GM21447 (cell line): ENCODE results near the gene GABRB1.

ENCODE experiments used
- ATAC-seq: cut with Tn5 transposase; IDR thresholded peaks from one replicate; pipeline ENCODE4 v1.9.1; 2021; ENCODE audit not compliant: unreplicated experiment

Gene GABRB1

DNA sequence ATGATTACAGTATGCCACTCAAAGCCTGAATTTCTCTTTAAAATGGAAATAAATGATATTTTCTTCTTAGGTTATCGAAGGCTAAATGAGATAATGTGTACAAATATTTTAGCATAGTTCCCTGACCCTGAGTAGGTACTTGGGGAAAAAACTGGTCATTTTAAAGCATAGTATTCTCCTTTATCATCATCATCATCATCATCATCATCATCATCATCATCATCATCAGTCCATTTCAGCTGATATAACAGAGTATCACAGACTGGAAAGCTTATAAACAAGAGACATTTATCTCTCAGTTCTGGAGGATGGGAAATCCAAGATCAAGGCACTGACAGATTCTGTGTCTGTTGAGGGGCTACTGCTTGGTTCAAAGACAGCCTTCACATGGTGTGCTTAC lies 13.9 kb downstream of the GABRB1 start:
- ATAC-seq = no peak

DNA sequence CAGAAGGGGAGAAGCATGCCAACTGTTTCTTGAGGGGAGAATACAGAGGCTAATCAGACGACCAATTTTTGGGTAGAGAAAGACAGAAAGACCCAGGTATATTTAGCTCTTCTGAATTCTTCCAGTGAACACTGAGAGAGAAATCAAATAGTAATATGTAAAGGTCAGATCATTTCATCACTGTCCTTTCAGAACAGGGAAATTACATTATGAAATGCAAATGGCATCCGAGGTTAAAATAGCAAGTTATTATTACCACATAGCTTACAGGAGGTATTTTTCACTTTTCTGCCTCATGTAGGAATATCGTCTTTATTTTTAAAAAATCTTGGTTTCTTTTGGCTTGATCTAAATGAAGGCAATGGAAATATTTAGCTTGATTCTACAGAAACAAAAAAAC lies 18.0 kb downstream of the GABRB1 start:
- ATAC-seq = no peak

DNA sequence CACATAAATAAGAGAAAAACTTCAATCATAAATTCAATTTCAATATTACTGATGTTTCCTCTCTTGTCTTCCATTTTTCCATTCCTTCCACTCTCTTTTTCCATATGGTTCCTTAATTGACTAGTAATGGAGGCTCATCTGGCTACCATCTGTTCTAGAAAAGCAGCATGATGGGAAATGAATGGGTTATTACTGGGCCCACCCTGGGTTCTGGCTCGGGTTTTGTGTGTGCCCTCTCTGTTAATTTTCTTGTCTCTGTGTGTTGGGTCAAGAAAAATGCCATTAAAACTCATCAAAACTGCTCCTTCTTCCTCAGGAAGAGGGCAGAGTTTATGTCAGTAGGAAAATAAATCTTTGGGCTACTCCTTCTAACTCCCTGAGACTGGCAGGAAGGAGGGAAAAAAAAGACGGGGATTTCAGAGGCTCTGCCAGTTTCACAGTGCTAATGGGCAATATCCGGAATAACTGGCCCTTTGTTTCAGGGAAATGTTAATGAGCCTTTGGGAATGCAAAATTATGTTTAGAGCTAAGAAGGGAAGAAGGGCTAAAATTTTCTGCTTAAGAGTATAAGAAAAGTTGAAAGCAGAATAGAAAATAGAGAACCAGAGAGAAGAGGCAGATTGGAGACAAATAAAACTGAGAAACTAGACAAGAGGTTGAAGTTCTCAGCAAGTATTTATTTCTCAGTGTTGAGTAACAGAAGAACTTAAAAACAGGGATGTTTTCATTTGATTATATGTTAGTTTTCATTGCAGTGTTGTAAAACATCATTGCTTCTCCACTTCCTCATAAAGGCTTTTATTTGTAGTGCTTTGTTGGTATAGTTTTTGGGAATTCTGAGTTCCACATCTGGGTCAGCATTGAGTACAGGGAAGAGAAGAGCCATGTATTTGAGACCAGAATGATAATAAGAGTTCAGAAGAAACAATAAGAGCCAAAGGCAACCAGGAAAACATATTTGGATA lies 19.7 kb downstream of the GABRB1 start:
- ATAC-seq = no peak

DNA sequence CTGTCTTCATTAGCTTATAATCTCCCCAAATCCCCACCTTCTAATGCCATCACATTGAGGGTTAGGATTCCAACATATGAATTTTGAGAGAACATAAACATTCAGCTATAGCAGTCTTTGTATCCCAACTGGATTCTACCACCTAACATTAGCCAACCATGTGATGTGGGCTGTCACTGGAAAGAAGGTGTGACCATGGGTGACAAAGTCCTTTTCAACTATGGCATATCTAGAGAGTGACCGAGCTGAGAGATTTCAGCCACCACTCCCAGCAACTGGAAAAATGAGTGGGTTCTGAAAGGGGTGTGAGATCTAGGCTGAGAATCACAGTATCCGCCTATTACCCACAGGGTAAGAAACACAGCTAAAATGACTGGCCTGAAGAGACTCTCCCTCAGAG lies 22.1 kb downstream of the GABRB1 start:
- no peak for ATAC-seq

DNA sequence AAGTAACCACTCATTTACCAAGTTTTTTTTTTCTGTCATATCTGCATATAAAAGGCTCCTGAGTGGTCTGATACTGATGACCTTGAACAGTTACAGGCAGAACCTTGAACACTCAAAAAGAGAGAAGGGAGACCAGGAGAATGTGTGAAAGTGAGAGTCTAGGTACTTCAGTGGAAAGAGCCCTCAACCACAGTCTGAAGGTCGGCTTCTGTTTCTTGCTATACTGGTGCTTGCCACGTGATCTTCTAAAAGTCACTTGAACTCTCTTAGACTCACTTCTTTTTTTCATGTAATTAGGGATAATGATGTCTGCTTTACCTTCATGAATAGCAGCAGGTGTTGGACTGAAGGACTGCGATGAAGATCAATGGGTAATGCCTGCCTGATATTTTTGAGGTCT lies 22.8 kb downstream of the GABRB1 start:
- no peak for ATAC-seq

DNA sequence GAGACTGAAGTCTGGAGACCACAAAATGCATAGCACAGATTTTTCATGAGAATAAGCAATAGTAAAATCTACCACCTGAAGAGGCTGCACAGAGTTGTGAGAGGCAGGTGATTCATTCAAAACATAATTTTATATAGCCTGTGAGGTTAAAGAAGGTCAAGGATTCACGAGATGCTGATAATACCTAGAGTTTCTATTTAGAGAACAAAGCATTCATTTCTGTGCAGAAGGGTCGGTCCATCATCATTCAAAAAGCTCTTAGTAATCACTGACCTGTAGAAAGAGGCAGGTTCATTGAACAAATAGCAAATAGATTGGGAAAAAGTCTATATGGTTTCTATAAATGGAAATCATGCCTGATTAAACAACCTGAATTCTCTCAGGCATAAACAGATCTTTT lies 26.6 kb downstream of the GABRB1 start:
- ATAC-seq = no peak

DNA sequence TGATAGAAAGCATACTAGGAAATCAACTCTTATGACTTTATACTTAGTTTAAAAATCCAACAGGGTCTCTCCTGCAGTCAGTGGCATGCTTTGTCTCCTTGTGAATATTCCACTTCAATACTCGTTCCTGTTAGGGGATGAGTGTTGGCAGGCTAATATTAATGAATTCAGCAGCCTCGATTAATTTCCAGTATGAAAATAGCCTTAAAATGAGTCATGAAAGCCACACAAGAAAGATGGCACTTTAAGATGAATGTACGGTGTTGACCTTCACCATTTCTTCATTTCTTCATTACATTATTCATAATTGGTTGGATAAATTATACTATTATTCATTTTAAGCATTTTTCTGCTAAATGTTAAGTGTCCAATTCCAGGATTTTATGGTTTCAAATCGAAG lies 29.2 kb downstream of the GABRB1 start:
- no peak for ATAC-seq

DNA sequence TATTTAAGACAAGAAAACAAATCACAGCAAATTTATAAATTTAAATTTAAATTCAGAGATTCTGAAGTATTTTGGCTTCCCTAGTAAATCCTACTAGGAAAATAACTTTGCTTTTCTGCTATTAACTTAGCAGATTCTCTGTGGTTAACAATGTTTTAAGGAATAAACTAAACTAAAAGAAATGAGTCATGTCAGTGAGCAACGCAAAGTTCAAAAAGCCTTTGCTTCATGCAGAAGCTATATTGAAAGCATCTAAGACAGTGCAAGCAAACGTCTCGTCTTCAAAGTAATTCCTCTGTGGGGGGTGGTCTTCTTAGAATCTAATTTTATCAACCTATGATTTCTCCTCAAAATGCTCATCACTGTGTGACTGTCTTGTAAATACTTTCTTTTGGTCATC lies 30.1 kb downstream of the GABRB1 start:
- no peak for ATAC-seq

DNA sequence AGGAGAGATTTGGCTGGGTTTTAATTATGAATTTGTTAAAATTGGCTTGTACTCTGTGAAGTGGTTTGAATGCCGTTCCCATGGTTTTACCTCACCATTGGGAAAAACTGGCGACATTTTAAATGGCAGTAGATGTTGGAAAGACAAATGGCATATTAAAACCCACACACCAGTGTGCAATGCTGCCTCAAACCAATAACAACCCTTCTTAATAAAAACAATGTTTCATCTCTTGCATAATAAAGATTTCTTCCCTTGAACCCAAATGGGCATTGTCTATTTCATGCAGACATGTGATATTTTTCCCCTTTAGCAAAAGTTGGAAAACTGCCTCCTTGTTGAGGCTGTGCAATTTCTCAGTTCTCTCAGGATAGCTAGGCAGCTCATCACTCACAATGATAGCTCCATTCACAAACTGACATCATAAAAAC lies 33.7 kb downstream of the GABRB1 start:
- no peak for ATAC-seq

DNA sequence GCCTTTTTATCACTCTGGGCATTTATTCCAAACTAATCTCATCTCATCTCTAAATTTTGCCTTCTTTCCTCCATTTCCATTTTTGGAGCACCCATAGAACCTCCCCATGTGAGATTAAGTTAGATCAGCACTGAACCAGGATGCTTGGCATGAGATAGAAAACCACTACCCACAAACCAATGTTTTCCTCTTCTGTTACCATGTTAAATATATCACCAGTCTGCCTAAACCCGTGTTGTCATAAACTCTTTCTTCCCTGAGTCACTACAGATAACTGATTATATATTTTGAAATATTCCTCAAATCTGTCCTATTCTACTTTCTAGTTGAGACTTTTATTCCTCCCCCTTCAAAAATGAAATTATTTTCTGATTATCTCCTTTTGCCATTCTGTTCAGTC lies 37.6 kb downstream of the GABRB1 start:
- no peak for ATAC-seq

DNA sequence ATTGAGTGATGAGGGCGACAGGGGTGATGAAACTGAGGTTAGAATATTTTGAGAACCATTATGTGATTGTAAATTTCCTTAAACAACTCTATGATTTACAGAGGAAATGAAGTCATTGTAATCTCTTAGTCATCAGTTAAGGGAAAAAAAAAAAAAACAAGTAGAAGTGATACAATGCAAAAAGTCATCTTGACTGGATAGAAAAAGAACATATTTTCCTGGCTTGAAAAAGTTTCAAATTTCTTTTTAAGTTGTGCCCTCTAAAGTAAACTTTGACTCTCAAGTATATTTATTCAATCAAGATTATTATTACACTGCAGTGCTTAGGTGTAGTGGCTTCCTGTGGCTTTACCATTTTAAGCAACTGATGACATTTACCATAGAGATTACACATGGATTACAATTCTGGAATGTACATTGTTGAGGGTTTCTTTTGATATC lies 40.6 kb downstream of the GABRB1 start:
- ATAC-seq = no peak

DNA sequence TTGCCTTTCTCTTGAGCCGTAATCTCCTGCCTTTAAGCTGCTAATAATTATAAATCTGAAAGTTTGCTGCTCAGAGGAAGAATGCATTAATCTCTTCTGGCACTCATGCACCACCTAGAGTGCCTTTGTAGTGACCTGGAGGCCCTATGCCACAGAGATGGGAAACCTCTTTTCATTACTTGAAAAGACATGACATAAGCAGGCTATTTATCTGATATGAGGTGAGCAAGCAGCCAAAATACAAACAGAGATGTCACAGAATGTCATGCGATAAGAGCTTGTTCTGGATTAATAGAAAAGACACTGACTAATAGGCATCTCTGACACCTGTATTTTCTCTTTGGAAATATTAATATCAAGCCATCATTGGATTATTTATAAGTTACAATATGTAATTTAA lies 42.3 kb downstream of the GABRB1 start:
- no peak for ATAC-seq

DNA sequence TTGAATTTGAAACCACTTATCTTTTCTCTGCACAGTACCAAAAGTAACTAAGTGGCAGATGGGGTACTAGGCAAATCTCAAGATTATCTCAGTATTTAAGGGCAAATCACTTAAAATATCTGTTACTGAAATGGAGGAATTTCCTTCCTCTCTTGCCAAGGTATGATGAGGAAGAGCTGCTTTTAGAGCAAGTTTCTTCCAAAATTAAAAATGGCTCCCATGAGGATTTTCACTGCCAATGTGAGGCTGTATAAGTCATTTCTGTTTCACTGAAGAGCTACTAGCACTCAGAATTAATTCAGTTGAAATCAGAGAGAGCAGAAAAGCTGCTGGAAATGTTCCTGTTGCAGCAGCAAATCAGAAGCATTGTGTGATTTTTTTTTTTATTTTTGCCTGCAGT lies 43.4 kb downstream of the GABRB1 start:
- ATAC-seq = no peak

DNA sequence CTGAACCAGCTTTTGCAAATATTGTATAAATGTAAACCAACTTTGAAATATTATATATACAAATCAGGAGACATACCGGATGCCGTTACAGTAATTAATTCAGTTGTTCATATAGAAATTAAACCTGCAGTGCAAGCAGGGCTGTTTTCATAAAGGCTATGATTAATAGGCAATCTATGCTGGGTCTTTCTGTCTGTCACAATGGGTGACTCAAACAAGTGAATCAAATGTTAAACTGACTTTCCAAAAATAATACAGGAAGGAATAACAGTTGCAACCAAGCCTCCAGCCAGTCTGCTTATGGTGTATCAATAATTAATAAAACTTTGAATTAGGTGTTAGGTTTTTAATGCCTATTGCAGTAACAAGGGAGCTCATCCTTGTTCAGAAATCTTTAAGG lies 43.9 kb downstream of the GABRB1 start:
- no peak for ATAC-seq

DNA sequence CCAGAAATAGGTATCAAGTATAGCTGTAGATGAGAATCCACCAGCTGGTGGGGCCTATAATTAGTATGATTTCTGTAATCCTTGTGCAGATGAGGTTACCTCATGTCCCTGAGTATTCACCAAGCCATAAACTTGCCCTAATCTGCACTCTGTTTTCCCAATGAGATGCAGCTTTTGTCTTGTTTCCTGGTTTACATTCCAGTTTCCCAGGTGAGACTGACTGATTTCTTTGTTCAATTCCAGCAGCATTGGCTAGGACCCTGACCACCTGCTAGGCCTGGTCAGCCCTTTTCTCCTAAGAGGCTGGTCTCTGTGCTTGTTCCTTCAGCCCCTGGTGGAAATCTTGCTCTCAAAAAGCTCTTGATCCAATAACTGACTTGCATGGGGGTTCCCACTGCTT lies 44.6 kb downstream of the GABRB1 start:
- ATAC-seq = no peak

DNA sequence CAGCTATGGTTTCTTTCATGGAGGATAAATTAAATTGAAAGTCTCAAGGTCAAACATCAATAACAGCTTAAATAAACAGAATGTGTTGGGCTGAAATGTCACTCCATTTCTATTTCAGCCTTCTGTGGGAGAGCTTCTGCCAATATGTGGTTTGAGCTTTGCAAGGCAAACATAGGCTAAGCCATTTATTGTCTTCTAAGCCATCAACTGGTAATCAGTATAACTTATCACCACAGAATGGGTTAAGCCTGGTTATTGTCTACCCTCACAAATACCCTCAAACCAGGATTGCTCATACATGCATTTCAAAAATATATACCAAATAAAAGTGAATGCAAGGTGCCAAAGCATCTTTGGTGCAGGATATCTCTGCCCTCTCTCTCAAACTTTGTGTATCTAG lies 52.7 kb downstream of the GABRB1 start:
- no peak for ATAC-seq

DNA sequence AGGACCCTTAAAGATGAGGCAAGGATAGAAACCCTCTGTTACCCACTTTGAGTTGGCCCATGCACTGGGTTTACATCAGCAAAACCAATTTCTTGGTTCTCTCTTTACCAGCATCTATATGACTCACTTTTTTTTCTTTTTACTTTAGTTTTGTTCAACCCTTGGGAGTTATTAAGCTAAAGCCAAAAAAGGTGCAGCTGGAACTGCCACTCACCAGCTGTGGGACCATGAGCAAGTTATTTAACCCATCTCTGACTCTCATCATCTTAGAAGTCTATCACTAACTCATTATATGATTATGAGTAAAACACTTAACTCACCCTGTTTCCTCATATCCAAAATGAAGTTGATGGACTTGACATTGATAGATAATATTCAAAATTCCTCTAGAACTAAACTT lies 53.4 kb downstream of the GABRB1 start:
- no peak for ATAC-seq

DNA sequence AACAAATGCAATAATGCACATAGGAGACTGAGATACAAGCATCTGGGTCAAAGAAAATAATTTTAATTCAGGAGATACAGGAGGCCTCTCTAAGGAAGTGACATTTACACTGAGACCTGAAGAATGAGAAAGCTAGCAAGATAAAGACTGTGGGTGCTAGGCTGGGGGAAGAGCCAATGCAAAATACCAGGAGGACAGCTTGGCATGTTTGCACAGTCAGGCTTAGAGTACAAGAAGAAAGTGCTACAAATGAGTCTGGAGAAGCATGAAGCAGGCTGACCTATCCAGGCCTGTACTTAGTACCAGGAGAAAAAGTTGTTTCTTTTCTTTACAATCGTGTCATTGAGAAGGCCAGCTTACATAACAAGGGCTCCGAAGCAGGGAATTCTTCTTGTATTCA lies 56.9 kb downstream of the GABRB1 start:
- no peak for ATAC-seq

DNA sequence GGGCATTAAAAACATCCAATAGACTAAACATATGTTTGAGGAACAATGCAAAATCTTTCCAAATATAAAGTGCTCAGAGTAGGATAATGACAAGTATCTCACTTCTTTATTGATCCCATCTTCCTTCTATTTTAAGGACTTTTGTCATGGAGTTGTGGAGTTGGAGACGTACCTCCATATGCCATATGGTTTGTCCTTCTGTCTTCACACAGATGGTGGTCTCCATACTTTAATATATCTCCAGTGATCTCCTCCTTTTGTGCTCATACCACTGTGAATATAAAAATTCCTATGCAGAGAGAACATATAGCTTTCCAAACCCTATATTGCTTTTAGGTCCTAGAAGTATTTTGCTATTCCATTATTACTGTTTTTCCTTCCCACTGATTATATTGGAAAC lies 64.5 kb downstream of the GABRB1 start:
- ATAC-seq = no peak

DNA sequence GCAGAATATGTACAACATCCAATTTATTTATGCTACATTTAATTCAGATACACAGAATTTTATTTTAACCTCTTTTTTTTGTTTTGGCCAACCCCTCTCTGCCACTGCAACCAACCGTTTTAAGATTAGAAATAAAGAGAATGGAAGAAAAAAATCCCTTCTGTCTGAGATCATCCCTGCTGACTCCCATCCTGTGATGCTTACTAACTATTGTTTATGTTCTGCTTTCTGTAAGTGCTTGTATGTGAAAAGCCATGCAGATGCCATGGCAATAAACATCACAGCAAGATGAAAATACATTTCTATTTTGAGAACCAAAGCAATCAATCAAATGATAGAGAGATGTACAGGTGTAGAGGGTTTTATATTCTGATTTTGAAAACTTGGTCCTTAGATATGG lies 70.1 kb downstream of the GABRB1 start:
- ATAC-seq = no peak

DNA sequence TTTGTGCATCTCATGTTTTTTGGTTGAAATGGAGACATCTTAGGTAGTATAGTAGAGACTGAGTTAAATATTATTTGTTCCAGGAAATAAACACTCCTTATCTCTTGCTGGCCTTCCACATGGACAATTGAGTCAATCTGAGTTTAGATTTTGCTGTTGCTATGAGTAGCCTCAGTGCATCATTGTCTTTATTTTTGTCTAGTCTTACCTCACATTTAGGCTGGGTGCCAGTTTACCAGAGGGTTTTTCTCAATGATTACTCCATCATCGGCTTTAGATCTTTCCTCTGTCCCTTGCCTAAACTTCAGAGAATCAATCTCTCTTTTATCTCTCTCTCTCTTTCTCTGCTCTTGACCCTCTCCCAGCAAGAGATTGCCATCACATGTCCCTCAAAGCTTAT lies 73.6 kb downstream of the GABRB1 start:
- ATAC-seq = no peak

DNA sequence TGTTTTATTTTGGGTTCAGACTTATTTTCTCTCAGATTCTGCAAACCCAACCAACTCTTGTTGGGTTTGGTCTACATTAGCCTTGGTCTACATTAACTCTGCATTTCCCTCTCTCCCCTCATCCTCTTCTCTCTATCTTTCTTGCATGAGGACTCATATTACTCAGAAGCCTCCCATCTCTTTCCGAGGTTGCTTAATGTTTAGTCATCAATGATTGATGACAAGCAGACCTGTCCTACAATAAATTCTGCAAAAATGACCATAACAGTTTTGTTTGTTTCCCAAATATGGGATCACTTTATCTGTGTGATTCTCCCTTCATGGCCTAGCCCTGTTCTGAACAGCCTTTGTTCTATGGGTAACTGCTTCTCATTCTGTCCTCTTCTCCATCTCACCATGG lies 75.2 kb downstream of the GABRB1 start:
- no peak for ATAC-seq

DNA sequence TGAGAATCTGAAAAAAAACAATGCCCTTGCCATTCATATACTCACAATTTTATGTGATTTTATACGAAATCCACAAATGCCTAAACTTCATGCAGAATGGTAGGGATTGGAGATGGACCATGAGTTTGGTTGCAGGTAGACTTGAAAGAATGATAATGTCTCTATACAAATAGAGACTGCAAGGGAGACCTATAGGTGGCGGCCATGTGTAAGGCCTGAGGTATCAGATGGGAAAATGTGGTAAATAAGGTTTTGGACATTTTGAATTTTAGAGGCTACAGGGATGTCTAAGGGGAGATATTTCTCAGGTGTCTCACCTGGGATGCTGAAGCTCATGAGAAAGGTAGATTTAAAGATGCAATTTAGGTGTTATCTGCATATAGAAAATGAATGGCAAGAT lies 78.0 kb downstream of the GABRB1 start:
- ATAC-seq = no peak
